HepG2 (cell line): ENCODE results near the gene TMEM131. TPM values are rescaled to one million over a fixed set of nuclear protein-coding genes. Genes with fewer than 3 reads are reported as not detected.

Source experiments
- CBX5 ChIP-seq: sonication (generic); formaldehyde crosslinking; IDR thresholded peaks from 2 replicates; pipeline ENCODE4 v1.4.0; 2020; ENCODE audit warnings: missing genetic modification reagents, borderline replicate concordance
- CENPX ChIP-seq: sonication (generic); formaldehyde crosslinking; IDR thresholded peaks from 2 replicates; pipeline ENCODE4 v1.9.0; 2021; ENCODE audit warnings: mild to moderate bottlenecking, missing genetic modification reagents, moderate library complexity
- FOSL1 ChIP-seq: sonication (generic); formaldehyde crosslinking; IDR thresholded peaks from 2 replicates; pipeline ENCODE4 v1.9.0; 2021; ENCODE audit warnings: missing genetic modification reagents, borderline replicate concordance
- FOXO4 ChIP-seq: sonication (generic); formaldehyde crosslinking; conservative IDR thresholded peaks from 2 replicates; pipeline ENCODE4 v1.8.1; 2023; ENCODE audit warnings: missing genetic modification reagents
- FOXP1 ChIP-seq, 2 experiments: fragments of 450-650 bp in 1 of 2; IDR thresholded peaks; 2 replicates each; pipeline ENCODE4 v1.6.1; 2017 to 2018; ENCODE audit warnings: antibody characterized with exemption in 1 of 2
- GATAD1 ChIP-seq: IDR thresholded peaks from 2 replicates; pipeline ENCODE4 v1.6.1; 2016; ENCODE audit warnings: missing genetic modification reagents, missing compliant biosample characterization
- HMGA1 ChIP-seq: sonication (generic); formaldehyde crosslinking; conservative IDR thresholded peaks from 2 replicates; pipeline ENCODE4 v1.4.0; 2020; ENCODE audit warnings: missing genetic modification reagents
- JUNB ChIP-seq: sonication (generic); formaldehyde crosslinking; IDR thresholded peaks from 2 replicates; pipeline ENCODE4 v1.8.0; 2022; ENCODE audit warnings: missing genetic modification reagents, mild to moderate bottlenecking, borderline replicate concordance
- KDM2A ChIP-seq: sonication (generic); formaldehyde crosslinking; IDR thresholded peaks from 2 replicates; pipeline ENCODE4 v1.4.0; 2020; ENCODE audit warnings: low read depth, missing genetic modification reagents, borderline replicate concordance
- POLR2A ChIP-seq, 2 experiments: IDR thresholded peaks; 2 replicates each; pipeline ENCODE4 v1.6.1; 2011; ENCODE audit warnings: low read depth in 2 of 2, low read length in 2 of 2, mild to moderate bottlenecking in 1 of 2, moderate library complexity in 1 of 2; ENCODE audit not compliant: insufficient read depth in 1 of 2
- RFX5 ChIP-seq: IDR thresholded peaks from 2 replicates; pipeline ENCODE4 v1.6.1; 2011; ENCODE audit warnings: low read depth, low read length, improper control_type of control experiment
- RXRB ChIP-seq: IDR thresholded peaks from 2 replicates; pipeline ENCODE4 v1.6.1; 2016; ENCODE audit warnings: borderline replicate concordance, missing genetic modification reagents, missing compliant biosample characterization
- SAP130 ChIP-seq: IDR thresholded peaks from 2 replicates; pipeline ENCODE4 v1.6.1; 2016; ENCODE audit warnings: low read depth
- SOX13 ChIP-seq, 3 experiments: fragments of 450-650 bp in 1 of 3; sonication (generic) in 1 of 3; formaldehyde crosslinking in 1 of 3; IDR thresholded peaks in 2 of 3; conservative IDR thresholded peaks in 1 of 3; 2 replicates each; pipeline versions ENCODE4 v1.5.0 to v1.6.1; 2016 to 2020; ENCODE audit warnings: antibody characterized with exemption in 1 of 3, mild to moderate bottlenecking in 1 of 3, missing compliant biosample characterization in 1 of 3, missing genetic modification reagents in 1 of 3, moderate library complexity in 1 of 3
- SP5 ChIP-seq: IDR thresholded peaks from 2 replicates; pipeline ENCODE4 v1.6.1; 2016; ENCODE audit warnings: low read depth, borderline replicate concordance
- TCF7 ChIP-seq: sonication (generic); IDR thresholded peaks from 2 replicates; pipeline ENCODE4 v1.6.1; 2016; ENCODE audit warnings: antibody characterized with exemption, low read depth
- XRCC5 ChIP-seq: fragments of 200-400 bp; formaldehyde crosslinking; optimal IDR thresholded peaks from 2 replicates; pipeline ENCODE3; 2017; ENCODE audit warnings: mild to moderate bottlenecking, low read length
- ZKSCAN8 ChIP-seq: IDR thresholded peaks from 2 replicates; pipeline ENCODE4 v1.6.1; 2016; ENCODE audit warnings: borderline replicate concordance, missing genetic modification reagents, missing compliant biosample characterization
- ZNF543 ChIP-seq: sonication (generic); formaldehyde crosslinking; IDR thresholded peaks from 2 replicates; pipeline ENCODE4 v1.4.0; 2020; ENCODE audit warnings: mild to moderate bottlenecking, missing genetic modification reagents
- ZNF607 ChIP-seq: sonication (generic); formaldehyde crosslinking; IDR thresholded peaks from 2 replicates; pipeline ENCODE4 v1.5.1; 2020; ENCODE audit warnings: missing genetic modification reagents, mild to moderate bottlenecking, borderline replicate concordance
- ZNF792 ChIP-seq: IDR thresholded peaks from 2 replicates; pipeline ENCODE4 v1.6.1; 2016
- ZZZ3 ChIP-seq: sonication (generic); formaldehyde crosslinking; IDR thresholded peaks from 2 replicates; pipeline ENCODE4 v1.4.0; 2020; ENCODE audit warnings: missing genetic modification reagents, mild to moderate bottlenecking, borderline replicate concordance
- polyA plus RNA-seq, 8 experiments: library from polyadenylated mRNA; depleted of rRNA in 3 of 8; stranded (reverse) in 7 of 8; unstranded in 1 of 8; fragments of >200 nt; fragmentation: Illumina TruSeq in 4 of 8; extraction: Trizol in 4 of 8; gene quantifications; 2 replicates each; pipeline versions ENCODE4 v1.2.1 to v1.2.3, GENCODE V29; 2011 to 2016; ENCODE audit warnings: low read depth in 4 of 8, missing spikeins in 1 of 8, mixed read lengths in 1 of 8; ENCODE audit not compliant: insufficient read depth in 1 of 8
- total RNA-seq, 5 experiments: library from RNA; depleted of rRNA; stranded (reverse); fragments of >200 nt; fragmentation: Illumina TruSeq; extraction: Trizol; gene quantifications; 2 replicates each; pipeline ENCODE4 v1.2.3, GENCODE V29; 2016; ENCODE audit warnings: low read depth in 1 of 5
- TF ChIP-seq, protein P1 (sequence below): sonication (generic); formaldehyde crosslinking; IDR thresholded peaks from 2 replicates; pipeline ENCODE4 v1.4.0; 2020; ENCODE audit warnings: low read depth, missing genetic modification reagents
- TF ChIP-seq, protein P2 (sequence below): IDR thresholded peaks from 2 replicates; pipeline ENCODE4 v1.6.1; 2016; ENCODE audit warnings: low read depth

Gene TMEM131
- total and polyA plus RNA-seq, 2 of the 13 experiments (the other 11 are each of a cell fraction or from before 2014, with no cell fraction given), result 17.9 to 19.5 TPM

- TF ChIP-seq HMGA1 (no peak), FOXP1 (IDR thresholded peaks at IDR 0.05) (no peak), FOXP1 (CRISPR knock-in tag; IDR thresholded peaks at IDR 0.05) (0 out of 2 replicates have a peak, but pooled peaks have one; percentile 21), ZNF607 (CRISPR knock-in tag) (no peak), CENPX (no peak), RFX5 (no peak), SAP130 (CRISPR knock-in tag) (peak; percentile 57), ZKSCAN8 (CRISPR knock-in tag) (0 out of 2 replicates have a peak, but pooled peaks have one; percentile 19), RXRB (CRISPR knock-in tag) (peak; percentile 10; the same call in 1 of the 2 replicates), CBX5 (CRISPR knock-in tag) (peak; percentile 36; the same call in 1 of the 2 replicates), JUNB (peak; percentile 76; the same call in 1 of the 2 replicates), SOX13 (IDR thresholded peaks at IDR 0.05) (no peak), SOX13 (CRISPR knock-in tag; conservative IDR thresholded peaks at IDR 0.05 in 1 of 2, IDR thresholded peaks at IDR 0.05 in 1 of 2) (peak in 1 of 2 experiments; percentile 36; a peak in 2 of 4 replicates), GATAD1 (CRISPR knock-in tag) (0 out of 2 replicates have a peak, but pooled peaks have one; percentile 22), TCF7 (peak; percentile 81), POLR2A (IDR thresholded peaks at IDR 0.05; ENCODE audit: insufficient read depth in 1 of 2, low read depth in 2 of 2, low read length in 2 of 2) (0 out of 4 replicates have a peak, but pooled peaks of 1 of the 2 experiments have one; percentile 26), SP5 (CRISPR knock-in tag) (0 out of 2 replicates have a peak, but pooled peaks have one; percentile 11), KDM2A (CRISPR knock-in tag) (peak; percentile 19; the same call in 1 of the 2 replicates), ZZZ3 (CRISPR knock-in tag) (no peak), ZNF543 (CRISPR knock-in tag) (no peak), FOXO4 (CRISPR knock-in tag) (no peak), ZNF792 (CRISPR knock-in tag) (0 out of 2 replicates have a peak, but pooled peaks have one; percentile 41), FOSL1 (peak; percentile 88), XRCC5 (peak; percentile 51)
- TF ChIP-seq, protein P1, sequence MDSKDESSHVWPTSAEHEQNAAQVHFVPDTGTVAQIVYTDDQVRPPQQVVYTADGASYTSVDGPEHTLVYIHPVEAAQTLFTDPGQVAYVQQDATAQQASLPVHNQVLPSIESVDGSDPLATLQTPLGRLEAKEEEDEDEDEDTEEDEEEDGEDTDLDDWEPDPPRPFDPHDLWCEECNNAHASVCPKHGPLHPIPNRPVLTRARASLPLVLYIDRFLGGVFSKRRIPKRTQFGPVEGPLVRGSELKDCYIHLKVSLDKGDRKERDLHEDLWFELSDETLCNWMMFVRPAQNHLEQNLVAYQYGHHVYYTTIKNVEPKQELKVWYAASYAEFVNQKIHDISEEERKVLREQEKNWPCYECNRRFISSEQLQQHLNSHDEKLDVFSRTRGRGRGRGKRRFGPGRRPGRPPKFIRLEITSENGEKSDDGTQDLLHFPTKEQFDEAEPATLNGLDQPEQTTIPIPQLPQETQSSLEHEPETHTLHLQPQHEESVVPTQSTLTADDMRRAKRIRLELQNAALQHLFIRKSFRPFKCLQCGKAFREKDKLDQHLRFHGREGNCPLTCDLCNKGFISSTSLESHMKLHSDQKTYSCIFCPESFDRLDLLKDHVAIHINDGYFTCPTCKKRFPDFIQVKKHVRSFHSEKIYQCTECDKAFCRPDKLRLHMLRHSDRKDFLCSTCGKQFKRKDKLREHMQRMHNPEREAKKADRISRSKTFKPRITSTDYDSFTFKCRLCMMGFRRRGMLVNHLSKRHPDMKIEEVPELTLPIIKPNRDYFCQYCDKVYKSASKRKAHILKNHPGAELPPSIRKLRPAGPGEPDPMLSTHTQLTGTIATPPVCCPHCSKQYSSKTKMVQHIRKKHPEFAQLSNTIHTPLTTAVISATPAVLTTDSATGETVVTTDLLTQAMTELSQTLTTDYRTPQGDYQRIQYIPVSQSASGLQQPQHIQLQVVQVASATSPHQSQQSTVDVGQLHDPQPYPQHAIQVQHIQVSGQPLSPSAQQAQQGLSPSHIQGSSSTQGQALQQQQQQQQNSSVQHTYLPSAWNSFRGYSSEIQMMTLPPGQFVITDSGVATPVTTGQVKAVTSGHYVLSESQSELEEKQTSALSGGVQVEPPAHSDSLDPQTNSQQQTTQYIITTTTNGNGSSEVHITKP (CRISPR knock-in tag), result no peak
- TF ChIP-seq, protein P2, sequence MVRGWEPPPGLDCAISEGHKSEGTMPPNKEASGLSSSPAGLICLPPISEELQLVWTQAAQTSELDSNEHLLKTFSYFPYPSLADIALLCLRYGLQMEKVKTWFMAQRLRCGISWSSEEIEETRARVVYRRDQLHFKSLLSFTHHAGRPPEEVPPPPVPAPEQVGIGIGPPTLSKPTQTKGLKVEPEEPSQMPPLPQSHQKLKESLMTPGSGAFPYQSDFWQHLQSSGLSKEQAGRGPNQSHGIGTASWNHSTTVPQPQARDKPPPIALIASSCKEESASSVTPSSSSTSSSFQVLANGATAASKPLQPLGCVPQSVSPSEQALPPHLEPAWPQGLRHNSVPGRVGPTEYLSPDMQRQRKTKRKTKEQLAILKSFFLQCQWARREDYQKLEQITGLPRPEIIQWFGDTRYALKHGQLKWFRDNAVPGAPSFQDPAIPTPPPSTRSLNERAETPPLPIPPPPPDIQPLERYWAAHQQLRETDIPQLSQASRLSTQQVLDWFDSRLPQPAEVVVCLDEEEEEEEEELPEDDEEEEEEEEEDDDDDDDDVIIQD (CRISPR knock-in tag), result peak; percentile 67; the same call in 1 of the 2 replicates
Measured at GRCh38 chr2:97868986-97869721, 126.6 kb downstream of the TMEM131 start (continued).
